PC-3 (cell line): ENCODE data around the gene EFHC1. TPM values are rescaled to one million over a fixed set of nuclear protein-coding genes. Genes with fewer than 3 reads are reported as not detected.

ENCODE experiments used
- ATAC-seq: fragments of 200-7000 bp; cut with Tn5 transposase; 2 replicates; pipeline ENCODE4 v1.9.1; 2020; ENCODE audit warnings: mild to moderate bottlenecking, moderate library complexity
- BruUV-seq: library from RNA; stranded (reverse); fragments of 400-500 nt; replicated peaks from 2 replicates; lab custom pipeline; 2021; lab: Mats Ljungman, UMichigan
- CTCF ChIA-PET: fragments of 300-600 bp; sonication (Branson Sonifier 250); formaldehyde crosslinking; loops from one replicate; lab custom pipeline; 2022; ENCODE audit warnings: antibody characterized with exemption; lab: Charles Lee
- POLR2A ChIA-PET: fragments of 300-600 bp; sonication (Branson Sonifier 250); formaldehyde crosslinking; loops from one replicate; lab custom pipeline; 2022; ENCODE audit warnings: antibody characterized with exemption; ENCODE audit not compliant: unreplicated experiment; lab: Charles Lee
- DNase-seq: peaks from one replicate; pipeline ENCODE4 v3.0.0-alpha.2; 2015
- H2AFZ ChIP-seq: fragments of 300-600 bp; sonication (generic); 2 replicates; pipeline ENCODE4 v1.6.0; 2016; ENCODE audit warnings: antibody characterized with exemption, low read length
- H3F3A ChIP-seq: fragments of 300-600 bp; sonication (generic); one replicate; pipeline ENCODE4 v1.6.0; 2017; ENCODE audit warnings: antibody characterized with exemption, low read length, control low read depth, mild to moderate bottlenecking; ENCODE audit not compliant: unreplicated experiment
- H3K27ac ChIP-seq: fragments of 300-600 bp; sonication (generic); 2 replicates; pipeline ENCODE4 v1.5.1; 2016; ENCODE audit warnings: mild to moderate bottlenecking, low read length
- H3K27me3 ChIP-seq: fragments of 300-600 bp; sonication (generic); 2 replicates; pipeline ENCODE4 v1.6.1; 2016; ENCODE audit warnings: low read length, mixed read lengths
- H3K36me3 ChIP-seq: fragments of 300-600 bp; sonication (generic); 2 replicates; pipeline ENCODE4 v1.6.1; 2016; ENCODE audit warnings: low read depth, mixed run types, low read length, mixed read lengths
- H3K4me1 ChIP-seq: fragments of 300-600 bp; sonication (generic); 2 replicates; pipeline ENCODE4 v1.5.1; 2016; ENCODE audit warnings: low read length; ENCODE audit not compliant: insufficient read depth
- H3K4me2 ChIP-seq: fragments of 300-600 bp; sonication (generic); 2 replicates; pipeline ENCODE4 v1.6.0; 2016; ENCODE audit warnings: low read length
- H3K4me3 ChIP-seq: fragments of 300-600 bp; sonication (generic); 2 replicates; pipeline ENCODE4 v1.5.1; 2016; ENCODE audit warnings: mild to moderate bottlenecking, low read length, mixed read lengths
- H3K79me2 ChIP-seq: fragments of 300-600 bp; sonication (generic); 2 replicates; pipeline ENCODE4 v1.6.1; 2017; ENCODE audit warnings: low read length, mixed read lengths
- H3K9ac ChIP-seq: fragments of 300-600 bp; sonication (generic); 2 replicates; pipeline ENCODE4 v1.6.0; 2016; ENCODE audit warnings: mild to moderate bottlenecking, low read length
- H3K9me2 ChIP-seq: fragments of 300-600 bp; sonication (generic); replicated peaks from 2 replicates; pipeline ENCODE4 v1.6.1; 2016; ENCODE audit warnings: mixed run types, low read length, mixed read lengths
- H3K9me3 ChIP-seq: fragments of 300-600 bp; sonication (generic); 2 replicates; pipeline ENCODE4 v1.6.1; 2016; ENCODE audit warnings: low read length, mixed read lengths
- H4K20me1 ChIP-seq: fragments of 300-600 bp; sonication (generic); 2 replicates; pipeline ENCODE4 v1.6.1; 2016; ENCODE audit warnings: low read length, mixed read lengths
- EZH2 ChIP-seq: fragments of 300-600 bp; sonication (generic); IDR thresholded peaks from one replicate; pipeline ENCODE4 v1.6.1; 2017; ENCODE audit warnings: antibody characterized with exemption, mild to moderate bottlenecking, low read length; ENCODE audit not compliant: unreplicated experiment
- EZH2phosphoT487 ChIP-seq: fragments of 300-600 bp; sonication (generic); IDR thresholded peaks from 2 replicates; pipeline ENCODE4 v1.6.1; 2018; ENCODE audit warnings: mild to moderate bottlenecking, antibody characterized with exemption, low read length, borderline replicate concordance
- intact Hi-C: fragments of 100-400 bp; cut with micrococcal nuclease; formaldehyde crosslinking; loops from 2 replicates; pipeline ENCODE4 v1.9.0; 2023
- total RNA-seq: library from RNA; depleted of rRNA; stranded (reverse); fragments of >200 nt; gene quantifications from 2 replicates; pipeline ENCODE4 v1.2.3, GENCODE V29; 2014
- TF ChIP-seq, protein P1 (sequence below): fragments of 300-600 bp; sonication (generic); conservative IDR thresholded peaks from 2 replicates; pipeline ENCODE4 v1.5.1; 2017; ENCODE audit warnings: antibody characterized with exemption, low read depth, mild to moderate bottlenecking, low read length

EFHC1 gene
- total RNA-seq, 1 experiment from 2014 or later: 22.4 TPM

- CTCF ChIA-PET: interaction anchor here (0.6 to 1.3 kb wide), 6 partner anchors 9 to 262 kb away, joined by 3 to 9 read pairs (median 4); partner anchors contain the start of gene MCM3
- intact Hi-C loops: loop anchor here (1.0 to 2.0 kb wide), 2 partner anchors 38 to 106 kb away; partner anchors contain the start of gene MCM3
- peaks cover 33% of the 10 kb centered on the region for H3K4me1 ChIP-seq
- peak overlapping the region; percentile 2; the same call in 1 of the 2 replicates for H2AFZ ChIP-seq
- peak overlapping the region; percentile 80 for H3K4me2 ChIP-seq
- H3F3A ChIP-seq: peaks cover 4% of the 10 kb centered on the region
- ATAC-seq (peak; percentile 78), DNase-seq (peak; percentile 86)
- no peaks in the 10 kb centered on the region for H3K27me3 ChIP-seq
- peak overlapping the region; percentile 29 for H3K9ac ChIP-seq
- H3K9me2 ChIP-seq: no peaks in the 10 kb centered on the region
- POLR2A ChIA-PET: interaction anchor here (0.7 to 0.9 kb wide), 2 partner anchors 38 to 119 kb away, joined by 4 to 15 read pairs; no protein-coding TSS in a partner anchor
- H3K27ac ChIP-seq: peak overlapping the region; percentile 81
- no peaks in the 10 kb centered on the region for H3K79me2 ChIP-seq
- no TSS peak for BruUV-seq
- no peaks in the 10 kb centered on the region for H4K20me1 ChIP-seq
- H3K4me3 ChIP-seq: peak overlapping the region; percentile 53
- TF ChIP-seq, protein P1, sequence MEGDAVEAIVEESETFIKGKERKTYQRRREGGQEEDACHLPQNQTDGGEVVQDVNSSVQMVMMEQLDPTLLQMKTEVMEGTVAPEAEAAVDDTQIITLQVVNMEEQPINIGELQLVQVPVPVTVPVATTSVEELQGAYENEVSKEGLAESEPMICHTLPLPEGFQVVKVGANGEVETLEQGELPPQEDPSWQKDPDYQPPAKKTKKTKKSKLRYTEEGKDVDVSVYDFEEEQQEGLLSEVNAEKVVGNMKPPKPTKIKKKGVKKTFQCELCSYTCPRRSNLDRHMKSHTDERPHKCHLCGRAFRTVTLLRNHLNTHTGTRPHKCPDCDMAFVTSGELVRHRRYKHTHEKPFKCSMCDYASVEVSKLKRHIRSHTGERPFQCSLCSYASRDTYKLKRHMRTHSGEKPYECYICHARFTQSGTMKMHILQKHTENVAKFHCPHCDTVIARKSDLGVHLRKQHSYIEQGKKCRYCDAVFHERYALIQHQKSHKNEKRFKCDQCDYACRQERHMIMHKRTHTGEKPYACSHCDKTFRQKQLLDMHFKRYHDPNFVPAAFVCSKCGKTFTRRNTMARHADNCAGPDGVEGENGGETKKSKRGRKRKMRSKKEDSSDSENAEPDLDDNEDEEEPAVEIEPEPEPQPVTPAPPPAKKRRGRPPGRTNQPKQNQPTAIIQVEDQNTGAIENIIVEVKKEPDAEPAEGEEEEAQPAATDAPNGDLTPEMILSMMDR: no peak
- TF ChIP-seq EZH2phosphoT487 (no peak), EZH2 (no peak)
- H3K9me3 ChIP-seq: no peaks in the 10 kb centered on the region
- no peaks in the 10 kb centered on the region for H3K36me3 ChIP-seq
Observed at GRCh38 chr6:52390361-52390727, 29.8 kb upstream of the EFHC1 start.

DNA sequence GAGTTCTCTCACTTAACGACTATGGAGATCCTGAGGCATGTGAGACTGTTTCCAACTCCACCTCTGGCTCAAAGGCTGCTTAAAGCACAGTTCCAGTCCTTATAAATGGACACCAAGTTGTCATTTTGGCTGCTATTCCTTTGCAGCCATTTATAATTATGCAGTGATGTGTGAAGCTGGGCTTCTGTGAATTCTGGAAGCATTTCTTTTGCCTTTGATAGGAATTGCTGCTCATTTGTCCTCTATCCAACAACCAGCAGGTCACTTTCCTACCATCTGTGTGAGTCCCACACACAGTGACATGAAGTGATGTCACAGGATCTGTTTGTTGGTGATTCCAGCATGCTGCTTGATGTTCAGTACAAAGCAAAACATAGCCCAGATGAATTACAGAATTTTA, 28.5 kb upstream of the EFHC1 start:
- no peak overlapping the region for H3K27ac ChIP-seq
- ChIA-PET POLR2A (interaction anchor here (0.7 kb wide), 1 partner anchor 31 kb away, joined by 4 read pairs; no protein-coding TSS in a partner anchor), CTCF (no interaction called here)
- no peaks in the 10 kb centered on the region for H3K79me2 ChIP-seq
- no peaks in the 10 kb centered on the region for H3K36me3 ChIP-seq
- intact Hi-C loops: loop anchor here (2.0 kb wide), 1 partner anchor 107 kb away; the partner anchor contains the start of gene MCM3
- H3K9me2 ChIP-seq: no peaks in the 10 kb centered on the region
- no peak for ATAC-seq
- H2AFZ ChIP-seq: no peak overlapping the region
- H3K9me3 ChIP-seq: no peaks in the 10 kb centered on the region
- H3K4me2 ChIP-seq: no peak overlapping the region
- BruUV-seq: no TSS peak
- H4K20me1 ChIP-seq: no peaks in the 10 kb centered on the region
- no peak overlapping the region for H3K9ac ChIP-seq
- TF ChIP-seq EZH2phosphoT487: no peak
- no peak for TF ChIP-seq EZH2
- H3F3A ChIP-seq: peaks cover 4% of the 10 kb centered on the region
- H3K27me3 ChIP-seq: no peaks in the 10 kb centered on the region
- H3K4me1 ChIP-seq: peaks cover 39% of the 10 kb centered on the region
- no peak for DNase-seq
- H3K4me3 ChIP-seq: no peak overlapping the region

DNA sequence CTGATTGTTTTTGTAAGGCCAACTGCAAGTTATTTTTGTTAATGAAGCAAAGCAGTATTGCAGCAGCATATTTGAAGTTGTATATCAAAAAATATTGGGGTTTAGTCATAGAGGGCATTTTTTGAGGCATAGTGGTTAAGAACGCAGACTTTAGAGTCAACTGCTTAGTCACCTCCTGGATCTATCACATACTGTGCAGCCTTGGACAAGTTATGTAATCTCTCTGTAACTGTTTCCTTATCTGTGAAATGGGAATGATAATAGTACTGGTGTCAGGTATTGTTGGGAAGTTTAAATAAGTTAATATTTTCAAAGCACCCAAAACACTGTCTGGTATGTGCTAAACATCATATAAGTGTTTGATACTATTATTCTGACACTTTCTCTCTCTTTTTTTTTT, 27.2 kb upstream of the EFHC1 start:
- Histone ChIP-seq H3K9ac (no peak overlapping the region), H2AFZ (no peak overlapping the region), H3K9me2 (no peaks in the 10 kb centered on the region), H3K27ac (no peak overlapping the region), H3F3A (peaks cover 4% of the 10 kb centered on the region), H3K4me1 (peaks cover 39% of the 10 kb centered on the region), H3K36me3 (no peaks in the 10 kb centered on the region), H3K27me3 (no peaks in the 10 kb centered on the region), H3K9me3 (no peaks in the 10 kb centered on the region), H3K79me2 (no peaks in the 10 kb centered on the region), H3K4me3 (no peak overlapping the region), H3K4me2 (no peak overlapping the region), H4K20me1 (no peaks in the 10 kb centered on the region)
- no peak for ATAC-seq
- TF ChIP-seq, protein P1: no peak
- TF ChIP-seq EZH2: no peak
- TF ChIP-seq EZH2phosphoT487: no peak
- ChIA-PET CTCF (no interaction called here), POLR2A (no interaction called here)
- intact Hi-C loops: no loop called here
- peak; percentile 50 for DNase-seq
- BruUV-seq: no TSS peak
